ENCODE data around the gene ZSCAN10.
"Not testable (repeated sequence)": the region's sequence is repeated elsewhere in the genome, so short reads cannot be mapped to it uniquely, and the experiment has no call there.

ZSCAN10 gene

DNA sequence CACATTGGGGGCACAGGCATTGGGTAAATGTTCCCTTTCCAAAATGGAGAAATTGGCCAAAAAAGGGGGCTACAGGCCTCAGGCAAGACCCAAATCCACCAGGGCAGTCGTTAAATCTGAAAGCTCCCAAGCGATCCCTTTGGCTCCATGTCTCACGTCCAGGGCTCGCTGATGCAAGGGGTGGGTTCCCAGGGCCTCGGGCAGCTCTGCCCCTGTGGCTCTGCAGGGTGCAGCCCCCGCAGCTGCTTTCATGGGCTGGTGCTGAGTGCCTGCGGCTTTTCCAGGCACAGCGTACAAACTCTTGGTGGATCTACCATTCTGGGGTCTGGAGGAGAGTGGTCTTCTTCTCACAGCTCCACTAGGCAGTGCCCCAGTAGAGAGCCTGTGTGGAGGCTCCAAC, 15.7 kb downstream of the ZSCAN10 start:
- DNase-seq = not testable (repeated sequence)

DNA sequence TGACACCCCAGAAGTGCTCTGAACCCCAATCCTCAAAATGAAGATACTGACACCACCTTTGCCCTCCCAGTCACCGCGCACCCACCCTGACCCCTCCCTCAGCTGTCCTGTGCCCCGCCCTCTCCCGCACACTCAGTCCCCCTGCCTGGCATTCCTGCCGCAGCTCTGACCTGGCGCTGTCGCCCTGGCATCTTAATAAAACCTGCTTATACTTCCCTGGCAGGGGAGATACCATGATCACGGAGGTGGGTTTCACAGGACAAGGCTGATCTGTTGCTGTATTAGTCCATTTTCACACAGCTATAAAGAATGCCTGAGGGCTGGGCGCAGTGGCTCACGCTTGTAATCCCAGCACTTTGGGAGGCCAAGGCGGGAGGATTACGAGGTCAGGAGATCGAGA, 17.1 kb downstream of the ZSCAN10 start:
- not testable (repeated sequence) for DNase-seq

DNA sequence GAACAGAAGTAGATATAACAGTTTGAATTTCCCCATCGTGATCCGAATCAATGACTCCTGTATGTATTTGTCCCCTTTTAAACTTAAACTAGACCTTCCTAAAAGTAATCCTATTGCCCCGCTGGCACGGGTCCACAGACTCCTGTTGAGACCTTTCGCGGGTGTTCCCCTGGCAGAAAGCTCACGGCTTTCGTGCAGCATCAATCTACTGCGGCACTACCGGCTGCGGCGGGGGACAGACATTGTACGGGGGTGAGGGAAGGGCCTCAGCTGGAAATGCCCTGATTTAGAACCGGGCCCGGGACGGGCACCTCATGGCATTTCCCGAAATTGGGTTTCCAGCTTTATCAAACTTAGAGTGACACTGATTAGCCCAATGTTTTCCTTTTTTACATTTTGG, 19.1 kb downstream of the ZSCAN10 start:
- no peak for DNase-seq

DNA sequence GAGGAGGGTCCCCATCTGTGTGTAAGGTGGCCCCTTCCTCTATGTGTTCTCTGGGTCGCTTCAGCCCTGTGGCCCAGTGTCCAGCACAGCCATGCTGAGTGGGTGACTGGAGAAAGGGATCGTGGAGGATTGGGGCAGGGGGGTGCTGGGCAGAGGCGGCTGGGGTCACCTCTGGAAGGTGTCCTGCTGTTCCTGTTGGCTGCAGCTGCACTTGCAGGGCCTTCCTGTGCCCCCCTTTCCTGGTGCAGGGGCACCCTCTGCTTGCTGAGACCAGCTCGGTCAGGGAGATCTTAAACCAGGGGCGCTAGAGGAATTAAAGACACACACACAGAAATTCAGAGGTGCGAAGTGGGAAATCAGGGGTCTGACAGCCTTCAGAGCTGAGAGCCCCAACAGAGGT, 22.5 kb downstream of the ZSCAN10 start:
- DNase-seq = no peak

DNA sequence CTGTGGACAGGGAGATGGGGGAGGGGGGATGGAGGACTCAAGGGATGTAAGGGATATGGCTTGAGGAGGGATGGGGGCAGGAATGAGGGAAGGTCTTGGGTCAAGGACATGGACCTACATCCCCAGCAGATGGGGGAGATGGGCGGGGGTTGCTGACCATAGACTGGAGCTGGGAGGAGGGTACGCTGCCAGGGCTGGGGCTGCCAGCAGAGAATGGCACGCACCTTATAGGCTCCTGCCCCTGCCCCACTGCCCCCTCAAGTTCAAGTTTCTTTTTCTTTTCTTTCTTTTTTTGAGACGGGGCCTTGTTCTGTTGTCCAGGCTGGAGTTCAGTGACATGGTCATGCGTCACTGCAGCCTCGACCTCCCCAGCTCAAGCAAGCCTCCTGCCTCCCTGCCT, 23.1 kb downstream of the ZSCAN10 start:
- not testable (repeated sequence) for DNase-seq

DNA sequence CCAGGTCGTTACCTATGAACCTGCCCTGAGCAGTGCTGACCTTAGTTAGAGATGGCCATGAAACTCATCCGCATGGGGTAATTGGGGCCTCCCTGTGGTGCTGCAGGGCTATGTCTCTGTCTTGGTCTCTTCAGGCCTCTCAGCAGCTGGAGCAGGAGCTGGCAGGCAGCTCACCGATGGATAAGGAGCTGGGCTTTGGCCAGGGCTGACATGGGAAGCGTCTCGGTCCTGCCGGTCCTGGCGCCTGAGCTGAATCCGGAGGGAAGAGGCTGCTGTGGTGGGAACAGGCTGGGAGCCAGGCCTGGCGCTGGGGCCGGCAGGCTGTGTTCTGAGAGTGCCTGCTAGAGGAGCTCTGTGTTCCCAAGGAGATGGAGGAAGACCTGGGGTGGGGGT, 23.6 kb downstream of the ZSCAN10 start:
- DNase-seq = no peak

DNA sequence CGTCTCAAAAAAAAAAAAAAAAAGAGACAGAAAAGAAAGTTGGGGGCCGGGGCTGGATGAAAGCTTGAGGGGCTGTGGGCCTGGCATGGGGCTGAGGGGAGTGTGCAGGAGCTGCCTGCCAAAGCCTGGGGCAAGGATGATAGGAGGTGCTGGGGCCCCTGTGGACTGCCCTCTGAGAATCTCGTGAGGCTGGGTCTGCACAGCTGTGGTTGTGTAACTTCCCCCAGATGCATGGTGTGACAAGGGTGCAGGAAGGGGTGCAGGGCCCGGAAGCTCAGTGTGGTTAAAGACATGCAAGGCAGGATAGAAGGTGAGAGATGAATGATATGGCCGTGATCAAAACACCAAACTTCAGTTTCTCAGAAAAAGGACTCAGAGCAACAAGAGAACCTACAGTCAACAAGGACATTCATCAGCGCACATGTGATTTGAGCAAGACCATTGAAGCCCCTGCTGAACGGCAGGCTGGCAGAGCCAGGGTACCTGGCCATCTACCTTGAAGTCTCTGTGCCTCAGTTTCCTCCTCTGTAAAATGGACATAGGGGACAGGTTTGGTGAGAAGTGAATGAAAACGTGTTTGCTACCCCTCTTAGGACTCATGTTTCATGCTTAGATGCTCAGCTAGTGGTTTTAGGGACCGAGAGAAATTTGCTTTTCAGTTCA, 24.1 kb downstream of the ZSCAN10 start:
- DNase-seq = peak; percentile 55 to 90 (median 77)

DNA sequence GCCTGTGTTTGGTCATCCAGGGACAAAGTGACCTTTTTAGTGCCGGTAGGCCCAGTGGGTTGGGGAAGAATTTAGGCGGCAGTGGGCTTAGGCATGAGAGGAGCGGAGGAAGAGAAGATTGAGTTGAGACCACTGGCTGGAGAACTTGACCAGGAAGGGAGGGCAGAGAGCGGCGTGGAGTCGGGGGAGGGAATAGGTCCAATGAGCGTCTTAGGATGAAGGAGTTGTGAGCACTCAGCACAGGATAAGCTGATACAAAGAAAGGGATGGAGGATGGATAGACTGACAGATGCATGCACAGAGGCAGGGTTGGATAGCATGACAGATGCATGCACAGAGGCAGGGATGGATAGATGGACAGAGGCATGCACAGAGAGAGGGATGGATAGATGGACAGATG, 25.6 kb downstream of the ZSCAN10 start:
- DNase-seq = no peak

DNA sequence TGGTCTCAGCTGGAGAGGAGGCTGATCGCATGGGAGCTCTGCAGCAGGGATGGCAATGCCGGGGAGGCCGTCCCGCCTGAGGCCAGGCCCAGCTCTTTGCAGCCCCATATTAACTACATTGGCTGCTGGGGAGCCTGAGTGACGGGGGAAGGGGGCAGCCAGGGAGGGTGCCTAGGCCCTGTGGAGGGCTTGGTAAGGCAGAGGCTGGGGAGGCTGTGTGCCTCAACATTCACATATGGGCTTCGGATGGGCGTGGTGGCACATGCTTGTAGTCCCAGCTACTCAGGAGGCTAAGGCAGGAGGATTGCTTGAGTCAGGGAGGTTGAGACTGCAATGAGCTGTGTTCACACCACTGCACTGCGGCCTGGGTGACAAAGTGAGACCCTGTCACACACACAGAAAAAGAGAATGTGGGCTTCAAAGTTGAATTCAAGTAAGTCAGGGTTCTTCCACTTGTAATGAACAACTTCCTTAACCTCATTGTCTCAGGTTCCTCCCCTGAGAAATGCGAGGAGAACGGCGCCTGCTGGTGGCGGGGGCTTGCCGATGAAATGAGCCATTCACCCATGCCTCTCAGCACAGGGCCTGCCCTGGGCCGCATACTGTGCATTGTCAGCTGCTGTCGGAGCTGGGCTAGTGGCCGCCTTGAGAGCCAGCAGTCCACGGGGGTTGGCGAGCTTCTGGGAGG, 26.4 kb downstream of the ZSCAN10 start:
- DNase-seq = peak in 4 of 6 experiments; percentile 11 to 44 (median 24)

DNA sequence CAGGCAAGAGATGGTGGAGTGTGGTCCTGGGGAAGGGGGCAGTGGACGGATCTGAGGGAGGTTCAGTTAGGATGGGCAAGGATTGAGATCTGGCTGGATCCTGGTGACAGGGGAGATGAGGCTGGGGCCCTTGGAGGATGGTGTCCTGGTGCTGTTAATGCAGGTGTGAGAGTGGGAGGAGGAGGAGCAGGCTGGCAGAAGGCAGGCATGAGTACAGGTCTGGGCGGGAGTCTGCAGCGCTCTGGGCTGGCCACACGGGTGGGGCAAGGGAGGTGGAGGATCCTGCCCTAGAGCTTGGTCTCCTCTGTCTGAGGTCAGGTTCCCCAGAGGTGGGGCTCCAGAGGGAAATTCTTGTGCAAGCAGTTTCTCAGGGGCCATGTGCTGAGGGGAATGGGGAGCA, 26.9 kb downstream of the ZSCAN10 start:
- DNase-seq = not testable (repeated sequence)

DNA sequence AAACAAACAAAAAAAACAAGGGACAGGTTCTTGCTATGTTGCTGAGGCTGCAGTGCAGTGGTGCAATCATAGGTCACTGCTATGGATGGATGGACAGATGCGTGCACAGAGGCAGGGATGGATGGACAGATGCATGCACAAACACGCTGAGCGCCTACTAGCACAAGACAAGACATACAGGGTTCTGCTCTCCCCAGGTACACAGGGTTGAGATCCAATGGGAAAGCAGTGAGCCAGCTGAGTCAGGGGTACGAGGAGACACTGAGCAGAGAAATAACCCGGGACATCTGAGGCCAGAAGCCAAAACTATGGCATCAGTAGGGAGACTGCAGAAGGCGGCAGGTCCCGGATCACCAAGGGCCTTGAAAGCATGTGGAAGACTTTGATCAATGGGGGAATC, 27.4 kb downstream of the ZSCAN10 start:
- DNase-seq = no peak

DNA sequence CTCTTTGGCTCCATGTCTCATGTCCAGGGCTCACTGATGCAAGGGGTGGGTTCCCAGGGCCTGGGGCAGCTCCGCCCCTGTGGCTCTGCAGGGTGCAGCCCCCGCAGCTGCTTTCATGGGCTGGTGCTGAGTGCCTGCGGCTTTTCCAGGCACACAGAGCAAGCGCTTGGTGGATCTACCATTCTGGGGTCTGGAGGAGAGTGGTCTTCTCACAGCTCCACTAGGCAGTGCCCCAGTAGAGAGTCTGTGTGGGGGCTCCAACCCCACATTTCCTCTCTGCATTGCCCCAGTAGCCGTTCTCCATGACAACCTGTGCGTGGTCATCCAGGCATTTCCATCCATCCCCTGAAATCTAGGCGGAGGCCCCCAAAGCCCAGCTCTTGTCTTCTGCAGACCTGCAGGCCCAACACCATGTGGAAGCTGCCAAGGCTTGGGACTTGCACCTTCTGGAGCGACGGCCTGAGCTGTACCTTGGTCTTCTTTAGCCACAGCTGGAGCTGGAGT, 28.4 kb downstream of the ZSCAN10 start:
- no peak for DNase-seq

DNA sequence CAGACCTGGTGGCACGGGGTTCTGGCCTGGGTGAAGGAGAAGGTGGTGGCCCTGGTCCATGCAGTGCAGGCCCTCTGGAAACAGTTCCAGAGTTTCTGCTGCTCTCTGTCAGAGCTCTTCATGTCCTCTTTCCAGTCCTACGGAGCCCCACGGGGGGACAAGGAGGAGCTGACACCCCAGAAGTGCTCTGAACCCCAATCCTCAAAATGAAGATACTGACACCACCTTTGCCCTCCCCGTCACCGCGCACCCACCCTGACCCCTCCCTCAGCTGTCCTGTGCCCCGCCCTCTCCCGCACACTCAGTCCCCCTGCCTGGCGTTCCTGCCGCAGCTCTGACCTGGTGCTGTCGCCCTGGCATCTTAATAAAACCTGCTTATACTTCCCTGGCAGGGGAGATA, 29.9 kb downstream of the ZSCAN10 start:
- not testable (repeated sequence) for DNase-seq

DNA sequence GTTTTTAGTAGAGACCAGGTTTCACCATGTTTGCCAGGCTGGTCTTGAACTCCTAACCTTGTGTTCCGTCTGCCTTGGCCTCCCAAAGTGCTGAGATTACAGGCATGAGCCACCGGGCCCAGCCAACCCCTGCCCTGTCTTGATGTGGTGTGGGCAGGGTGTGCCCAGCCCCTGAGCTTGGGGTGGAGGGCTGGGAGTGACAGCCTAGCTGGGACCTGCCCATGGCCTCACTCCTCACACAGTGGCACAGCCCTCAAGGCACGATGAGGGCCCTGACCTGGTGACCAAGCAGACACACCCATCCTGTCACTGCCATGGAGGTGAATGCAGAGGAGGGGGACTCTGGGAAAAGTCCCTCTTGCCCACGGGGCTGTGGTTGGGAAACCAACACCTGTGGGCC, 30.6 kb downstream of the ZSCAN10 start:
- no peak for DNase-seq

DNA sequence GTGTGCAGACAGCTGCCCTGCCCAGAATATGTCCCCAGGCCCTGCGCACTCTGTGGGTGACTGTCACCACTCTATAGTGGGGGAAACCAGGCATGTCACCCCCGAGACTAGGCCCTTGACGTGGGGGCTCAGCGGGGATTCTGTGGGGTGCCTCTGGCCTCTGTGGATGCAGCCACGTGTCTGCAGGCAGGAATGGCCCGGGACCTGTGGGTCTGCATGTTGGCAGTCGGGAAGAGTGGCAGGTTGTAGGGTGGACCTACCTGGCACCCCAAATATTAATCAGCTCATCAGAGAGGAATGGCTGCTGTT, 32.7 kb downstream of the ZSCAN10 start:
- DNase-seq = no peak

DNA sequence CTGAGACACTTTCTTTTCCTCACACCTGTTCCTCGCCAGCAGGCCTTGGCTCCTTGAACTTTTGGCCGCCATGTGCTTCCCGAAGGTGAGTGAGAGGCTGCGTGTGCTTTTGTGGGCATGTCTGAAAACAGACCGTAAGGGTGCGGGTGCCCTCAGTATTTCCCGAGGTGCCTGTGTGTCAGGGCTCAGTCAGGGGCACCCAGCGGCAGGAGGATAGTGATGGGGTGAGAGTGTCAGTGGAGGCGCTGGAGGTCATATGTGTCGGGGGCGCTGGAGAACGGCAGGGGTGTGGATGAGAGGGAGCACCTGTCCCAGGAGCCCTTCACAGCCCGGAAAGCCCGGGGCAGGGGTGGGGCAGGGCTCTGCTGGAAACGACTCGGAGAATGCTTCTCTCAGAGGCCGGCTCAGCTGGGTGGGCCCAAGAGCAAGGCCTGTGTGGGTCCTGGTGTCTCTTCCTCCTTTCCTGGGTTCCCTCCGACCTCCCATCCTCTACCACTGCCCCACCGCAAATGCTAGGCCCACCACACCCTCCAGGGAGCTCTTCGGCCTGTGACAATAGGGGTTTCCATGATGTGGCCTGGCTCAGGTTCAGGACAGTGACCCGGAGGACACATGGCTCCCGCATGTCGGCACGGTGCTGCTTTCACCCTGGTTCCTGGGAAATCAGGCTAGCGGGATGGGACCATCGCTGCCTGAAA, 33.2 kb downstream of the ZSCAN10 start:
- DNase-seq = peak in 4 of 6 experiments; percentile 18 to 66 (median 52)

DNA sequence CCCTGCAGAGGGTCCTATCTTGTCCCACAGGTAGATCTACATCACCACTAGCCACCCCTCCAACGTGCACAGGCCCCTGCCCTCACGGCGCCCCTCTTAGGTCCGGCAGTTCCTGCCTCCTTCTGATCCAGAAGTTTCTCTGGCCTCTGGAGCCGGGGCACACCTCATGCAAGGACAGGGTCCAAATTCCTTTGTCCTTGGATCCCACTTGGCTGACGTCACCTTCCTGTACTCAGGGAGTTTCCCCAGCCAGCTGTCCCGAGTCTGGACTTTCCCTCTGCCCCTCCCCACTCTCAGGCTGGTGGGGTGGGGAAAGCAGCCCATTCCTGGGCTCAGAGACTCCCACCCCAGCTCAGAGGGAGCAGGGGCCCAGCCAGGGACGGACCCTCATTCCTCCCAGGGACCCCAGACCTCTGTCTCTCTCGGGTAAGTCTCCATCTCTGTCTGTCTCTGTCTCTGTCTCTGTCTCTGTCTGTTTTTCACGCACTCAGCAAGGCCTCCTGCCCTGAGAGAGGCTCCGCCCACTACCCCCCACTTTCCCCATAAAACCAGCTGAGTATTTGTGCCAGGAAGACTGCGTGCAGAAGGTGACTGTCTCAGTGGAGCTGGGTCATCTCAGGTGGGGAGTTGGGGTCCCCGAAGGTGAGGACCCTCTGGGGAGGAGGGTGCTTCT, 33.9 kb downstream of the ZSCAN10 start, which contains the start of gene IL32:
TSS of gene IL32 (plus strand) at position 572 of the 673 bp plus-strand sequence. CDS start 172 bp downstream, outside the sequence.
- DNase-seq = peak; percentile 42 to 66 (median 57)

DNA sequence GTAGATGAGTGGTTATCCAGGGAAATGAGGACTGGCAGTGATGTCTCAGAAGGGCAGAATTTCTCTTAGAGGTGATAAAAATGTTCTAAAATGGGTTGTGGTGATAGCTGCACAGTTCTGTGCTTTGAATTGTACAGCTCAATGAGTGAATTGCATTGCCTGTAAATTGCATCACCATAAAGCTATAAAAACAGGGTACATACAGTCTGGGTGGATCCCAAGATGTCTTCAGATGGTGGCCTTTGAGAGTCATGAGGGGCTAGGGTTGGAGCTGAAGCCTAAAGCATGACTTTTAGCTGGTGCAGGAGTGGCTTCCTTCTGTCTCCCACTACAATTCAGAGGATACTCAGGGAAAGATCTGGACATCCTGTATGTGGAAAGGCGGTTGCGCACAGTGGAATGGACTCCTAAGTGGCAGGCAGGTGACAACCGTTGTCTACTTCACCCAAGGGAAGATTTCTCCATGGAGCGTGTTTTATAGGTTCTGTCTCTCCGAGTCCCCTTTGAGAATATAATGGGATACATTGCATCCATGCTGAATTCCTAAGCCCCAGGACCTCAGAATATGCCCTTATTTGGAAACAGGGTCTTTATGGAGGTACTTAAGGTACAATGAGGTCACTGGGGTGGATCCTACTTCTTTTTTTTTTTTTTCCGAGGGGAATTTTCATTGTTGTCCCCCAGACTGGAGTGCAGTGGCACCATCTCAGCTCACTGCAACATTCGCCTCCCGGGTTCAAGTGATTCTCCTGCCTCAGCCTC, 35.3 kb downstream of the ZSCAN10 start:
- no peak for DNase-seq

DNA sequence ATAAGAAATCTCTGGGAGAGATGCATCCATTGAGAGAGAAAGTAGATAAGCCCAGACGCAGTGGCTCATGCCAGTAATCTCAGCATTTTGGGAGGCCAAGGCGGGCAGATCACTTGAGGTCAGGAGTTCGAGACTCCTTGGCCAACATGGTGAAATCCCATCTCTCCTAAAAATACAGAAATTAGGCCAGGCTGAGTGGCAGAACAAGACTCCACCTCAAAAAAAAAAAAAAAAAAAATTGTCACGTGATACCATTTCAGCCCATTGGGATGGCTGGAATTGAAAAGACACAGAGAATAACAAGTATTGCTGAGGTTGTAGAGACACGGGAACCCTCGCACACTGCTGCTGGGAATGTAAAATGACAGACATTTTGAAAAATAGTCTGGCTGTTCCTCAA, 36.5 kb downstream of the ZSCAN10 start:
- DNase-seq = no peak

DNA sequence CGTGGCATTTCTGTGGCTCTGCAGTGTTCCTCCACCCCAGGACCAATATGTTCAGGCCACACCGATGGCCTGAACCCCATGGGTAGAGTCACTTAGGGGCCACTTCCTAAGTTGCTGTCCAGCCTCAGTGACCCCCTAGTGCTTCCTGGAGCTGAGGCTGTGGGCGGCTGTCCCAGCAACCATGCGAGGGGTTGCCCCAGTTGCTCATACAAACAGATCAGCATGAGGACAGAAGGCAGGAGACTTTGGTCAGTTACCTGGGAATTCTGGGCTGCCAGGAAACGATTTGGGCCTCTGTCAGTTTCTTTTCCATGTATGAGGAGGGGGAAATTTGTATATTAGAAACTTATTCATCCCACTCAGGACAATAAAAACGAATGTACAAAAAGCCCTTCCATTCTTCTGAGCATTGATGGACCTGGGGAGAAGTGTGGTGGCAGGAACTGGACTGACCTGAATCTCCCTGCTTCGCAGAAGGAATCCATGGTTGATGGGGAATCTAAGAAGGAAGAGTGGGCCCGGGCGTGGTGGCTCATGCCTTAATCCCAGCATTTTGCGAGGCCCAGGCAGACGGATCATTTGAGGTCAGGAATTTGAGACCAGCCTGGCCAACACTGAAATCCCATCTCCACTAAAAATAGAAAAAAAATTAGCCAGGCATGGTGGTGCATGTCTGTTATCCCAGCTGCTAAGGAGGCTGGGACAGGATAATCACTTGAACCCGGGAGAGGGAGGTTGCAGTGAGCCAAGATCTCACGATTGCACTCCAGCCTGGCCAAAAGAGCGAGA, 38.6 kb downstream of the ZSCAN10 start:
- no peak for DNase-seq

DNA sequence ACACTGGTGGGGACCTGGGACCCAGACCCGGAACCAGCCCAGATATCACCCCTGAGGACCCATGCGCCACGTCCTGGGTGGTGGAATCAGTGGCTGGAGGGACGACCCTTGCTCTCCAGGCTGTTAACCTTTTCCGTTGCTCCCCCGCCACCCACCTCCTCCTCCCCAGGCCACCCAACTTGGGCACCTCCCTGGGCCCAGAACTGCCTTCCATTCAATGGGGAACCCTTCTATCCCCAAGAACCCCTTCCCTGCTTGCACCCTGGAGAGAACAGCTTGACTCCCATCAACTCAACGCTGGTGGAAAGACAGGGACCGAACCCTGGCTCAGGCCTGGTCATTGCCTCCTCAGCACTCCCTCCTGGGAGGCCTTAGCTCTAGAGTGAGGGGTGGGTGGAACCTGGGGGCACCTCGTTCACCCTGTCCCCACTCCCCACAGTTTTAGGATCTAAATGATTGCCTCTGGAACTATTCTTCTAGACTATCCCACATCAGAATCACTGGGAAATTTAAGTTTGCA, 39.3 kb downstream of the ZSCAN10 start:
- no peak for DNase-seq

Measured in stimulated activated naive CD4-positive, alpha-beta T cell (primary cell).